Fibroblast of lung (primary cell): ENCODE measurements around the gene GPC3. TPM values are rescaled to one million over a fixed set of nuclear protein-coding genes. Genes with fewer than 3 reads are reported as not detected.

Source experiments
- DNase-seq, 2 donors: peaks; one replicate each; pipeline versions ENCODE4 v3.0.0 to v3.0.0-alpha.2; 2010; ENCODE audit warnings: low read depth in 2 of 2
- H2AFZ ChIP-seq: 2 replicates; pipeline ENCODE4 v1.5.1; 2012; ENCODE audit warnings: low read length, control low read depth, inconsistent platforms
- H3K27ac ChIP-seq: 2 replicates; pipeline ENCODE4 v1.5.1; 2011; ENCODE audit warnings: low read length, control low read depth; ENCODE audit not compliant: insufficient read depth
- H3K27me3 ChIP-seq: 2 replicates; pipeline ENCODE4 v1.5.1; 2011; ENCODE audit warnings: mild to moderate bottlenecking, low read length; ENCODE audit not compliant: control insufficient read depth, insufficient read depth
- H3K36me3 ChIP-seq: 2 replicates; pipeline ENCODE4 v1.5.1; 2011; ENCODE audit warnings: low read length; ENCODE audit not compliant: control insufficient read depth, insufficient read depth
- H3K4me1 ChIP-seq: 2 replicates; pipeline ENCODE4 v1.5.1; 2011; ENCODE audit warnings: low read length; ENCODE audit not compliant: control insufficient read depth, insufficient read depth; ENCODE audit errors: extremely low read depth
- H3K4me2 ChIP-seq: 2 replicates; pipeline ENCODE4 v1.5.1; 2011; ENCODE audit warnings: low read length, control low read depth; ENCODE audit not compliant: insufficient read depth; ENCODE audit errors: extremely low read depth
- H3K4me3 ChIP-seq, 4 experiments: fragments of 200-600 bp in 1 of 4; sonication (generic) in 1 of 4; replicated peaks in 1 of 4; 2 replicates each; pipeline ENCODE4 v1.5.1; 2011 to 2016; ENCODE audit warnings: low read length in 4 of 4, low read depth in 3 of 4, mild to moderate bottlenecking in 3 of 4, control low read depth in 2 of 4, inconsistent platforms in 1 of 4, mixed read lengths in 1 of 4; ENCODE audit not compliant: insufficient read depth in 1 of 4; ENCODE audit errors: control extremely low read depth in 1 of 4
- H3K79me2 ChIP-seq: 2 replicates; pipeline ENCODE4 v1.5.1; 2012; ENCODE audit warnings: mild to moderate bottlenecking, low read length, inconsistent platforms; ENCODE audit not compliant: control insufficient read depth, insufficient read depth
- H3K9ac ChIP-seq: 2 replicates; pipeline ENCODE4 v1.5.1; 2011; ENCODE audit warnings: mild to moderate bottlenecking, low read length, control low read depth; ENCODE audit not compliant: insufficient read depth
- H3K9me3 ChIP-seq: 2 replicates; pipeline ENCODE4 v1.5.1; 2012; ENCODE audit warnings: low read depth, low read length; ENCODE audit not compliant: control insufficient read depth, insufficient read depth
- H4K20me1 ChIP-seq: 2 replicates; pipeline ENCODE4 v1.5.1; 2011; ENCODE audit warnings: low read length; ENCODE audit not compliant: control insufficient read depth, insufficient read depth; ENCODE audit errors: extremely low read depth
- CTCF ChIP-seq, 2 donors: IDR thresholded peaks in 1 of 2; conservative IDR thresholded peaks in 1 of 2; 1 replicate in 1 of 2; 2 replicates in 1 of 2; pipeline ENCODE4 v1.5.1; 2011 to 2012; ENCODE audit warnings: low read length in 2 of 2, control low read depth in 1 of 2, inconsistent platforms in 1 of 2, low read depth in 1 of 2, mild to moderate bottlenecking in 1 of 2
- EZH2 ChIP-seq: IDR thresholded peaks from 2 replicates; pipeline ENCODE4 v1.5.1; 2012; ENCODE audit warnings: low read length, control low read depth, mild to moderate bottlenecking; ENCODE audit errors: missing control alignments
- polyA plus RNA-seq, 2 donors: library from polyadenylated mRNA; depleted of rRNA in 1 of 2; stranded (reverse) in 1 of 2; unstranded in 1 of 2; fragments of >200 nt; gene quantifications; 2 replicates each; pipeline ENCODE4 v1.2.1, GENCODE V29; 2011 to 2012; ENCODE audit warnings: missing spikeins in 1 of 2
- total RNA-seq: library from RNA; depleted of rRNA; stranded (reverse); fragments of >200 nt; gene quantifications from 2 replicates; pipeline ENCODE4 v1.2.1, GENCODE V29; 2014

GPC3 gene
- total and polyA plus RNA-seq, 2 donors (not counting 1 experiment from before 2014, with no cell fraction given), result 6.4 to 7.1 TPM

GRCh38 chrX:134002921-134003615 is 17.7 kb upstream of the GPC3 start:
- Histone ChIP-seq H3K9ac (no peak overlapping the region), H3K4me1 (no peaks in the 10 kb centered on the region), H3K4me2 (no peak overlapping the region), H3K36me3 (no peaks in the 10 kb centered on the region), H3K27me3 (no peaks in the 10 kb centered on the region), H2AFZ (no peak overlapping the region), H4K20me1 (no peaks in the 10 kb centered on the region), H3K27ac (no peak overlapping the region), H3K79me2 (no peaks in the 10 kb centered on the region), H3K4me3 (no peak overlapping the region), H3K9me3 (no peaks in the 10 kb centered on the region)
- DNase-seq, result no peak
- TF ChIP-seq EZH2 (no peak), CTCF (conservative IDR thresholded peaks at IDR 0.05 in 1 of 2, IDR thresholded peaks at IDR 0.05 in 1 of 2; ENCODE audit: low read depth in 1 of 2, low read length in 2 of 2) (no peak)

GRCh38 chrX:134000260-134001245 is 15.2 kb upstream of the GPC3 start:
- no peak for TF ChIP-seq EZH2
- no peak for TF ChIP-seq CTCF (conservative IDR thresholded peaks at IDR 0.05 in 1 of 2, IDR thresholded peaks at IDR 0.05 in 1 of 2; ENCODE audit: low read depth in 1 of 2, low read length in 2 of 2)
- no peaks in the 10 kb centered on the region for H4K20me1 ChIP-seq
- H3K4me2 ChIP-seq, result no peak overlapping the region
- no peaks in the 10 kb centered on the region for H3K36me3 ChIP-seq
- no peaks in the 10 kb centered on the region for H3K4me1 ChIP-seq
- no peaks in the 10 kb centered on the region for H3K79me2 ChIP-seq
- no peak overlapping the region for H3K27ac ChIP-seq
- H3K9me3 ChIP-seq, result no peaks in the 10 kb centered on the region
- H3K9ac ChIP-seq, result no peak overlapping the region
- H2AFZ ChIP-seq, result no peak overlapping the region
- no peak overlapping the region for H3K4me3 ChIP-seq
- H3K27me3 ChIP-seq, result no peaks in the 10 kb centered on the region
- DNase-seq, result no peak

GRCh38 chrX:133999031-133999705 is 13.8 kb upstream of the GPC3 start:
- Histone ChIP-seq H3K27ac (no peak overlapping the region), H3K79me2 (no peaks in the 10 kb centered on the region), H3K27me3 (no peaks in the 10 kb centered on the region), H3K4me3 (no peak overlapping the region), H2AFZ (no peak overlapping the region), H4K20me1 (no peaks in the 10 kb centered on the region), H3K9me3 (no peaks in the 10 kb centered on the region), H3K9ac (no peak overlapping the region), H3K4me1 (no peaks in the 10 kb centered on the region), H3K4me2 (no peak overlapping the region), H3K36me3 (no peaks in the 10 kb centered on the region)
- TF ChIP-seq CTCF (conservative IDR thresholded peaks at IDR 0.05 in 1 of 2, IDR thresholded peaks at IDR 0.05 in 1 of 2; ENCODE audit: low read depth in 1 of 2, low read length in 2 of 2), result no peak
- TF ChIP-seq EZH2, result no peak
- peak in 1 of 2 donors; percentile 71 for DNase-seq
